ENCODE results near the gene CLEC2D.

CLEC2D gene, protein sequence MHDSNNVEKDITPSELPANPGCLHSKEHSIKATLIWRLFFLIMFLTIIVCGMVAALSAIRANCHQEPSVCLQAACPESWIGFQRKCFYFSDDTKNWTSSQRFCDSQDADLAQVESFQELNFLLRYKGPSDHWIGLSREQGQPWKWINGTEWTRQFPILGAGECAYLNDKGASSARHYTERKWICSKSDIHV

GRCh38 chr12:9669534-9669933 is at the start of gene CLEC2D:
TSS of gene CLEC2D (plus strand) at chr12:9669713. CDS start at chr12:9669735, 22 bp downstream.
- in situ Hi-C loops (cut with MboI; ENCODE audit: low sequenced_read_pairs) = no loop called here

DNA sequence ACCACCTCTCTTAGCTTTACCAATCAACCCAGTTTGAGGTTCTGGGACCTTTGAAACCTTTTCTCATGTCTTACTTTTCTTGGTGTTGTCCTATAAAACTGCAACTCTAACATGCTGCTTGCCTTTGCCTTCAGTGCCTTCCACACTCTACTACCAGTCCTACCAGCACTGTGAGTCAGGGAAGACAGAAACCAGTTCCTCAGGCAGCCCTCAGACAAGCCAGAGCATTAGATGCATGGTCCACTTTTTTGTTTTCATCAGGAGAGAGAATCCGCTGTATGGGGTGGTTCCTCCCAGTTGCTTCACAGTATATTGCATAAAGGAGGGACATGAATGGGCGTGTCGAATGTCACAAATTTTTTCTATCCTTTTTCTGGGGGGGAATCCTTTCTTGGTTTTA is 44.5 kb upstream of the CLEC2D start:
- in situ Hi-C loops (cut with MboI; ENCODE audit: low sequenced_read_pairs) = loop anchor here (10.0 to 25.0 kb wide), 2 partner anchors 300 to 512 kb away; partner anchors contain the start of gene CLEC7A

- in situ Hi-C loops (cut with MboI; ENCODE audit: low sequenced_read_pairs) = loop anchor here (10.0 to 25.0 kb wide), 2 partner anchors 301 to 511 kb away; partner anchors contain the start of gene CLEC7A
These were observed 43.2 kb upstream of the CLEC2D start for GRCh38 chr12:9626291-9626690.

DNA sequence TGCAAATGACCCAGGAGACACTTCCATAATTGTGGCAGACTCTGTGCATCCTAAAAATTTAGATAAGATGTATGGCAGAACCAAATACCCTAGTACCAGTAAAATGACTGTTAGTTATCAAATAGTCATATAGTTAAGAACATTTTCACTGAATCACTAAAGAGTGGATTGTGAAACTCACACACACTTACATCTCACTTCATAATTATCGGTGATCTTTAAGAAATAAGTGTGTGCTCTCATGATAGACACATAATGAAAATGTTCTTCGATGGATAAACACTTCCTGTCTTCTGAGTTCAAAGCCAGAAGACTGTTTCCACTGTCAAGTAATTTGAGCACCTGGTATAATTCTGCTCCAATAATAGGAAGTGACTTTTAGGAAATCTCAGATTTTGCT is 42.7 kb upstream of the CLEC2D start:
- in situ Hi-C loops (cut with MboI; ENCODE audit: low sequenced_read_pairs) = loop anchor here (10.0 to 25.0 kb wide), 2 partner anchors 302 to 510 kb away; partner anchors contain the start of gene CLEC7A

DNA sequence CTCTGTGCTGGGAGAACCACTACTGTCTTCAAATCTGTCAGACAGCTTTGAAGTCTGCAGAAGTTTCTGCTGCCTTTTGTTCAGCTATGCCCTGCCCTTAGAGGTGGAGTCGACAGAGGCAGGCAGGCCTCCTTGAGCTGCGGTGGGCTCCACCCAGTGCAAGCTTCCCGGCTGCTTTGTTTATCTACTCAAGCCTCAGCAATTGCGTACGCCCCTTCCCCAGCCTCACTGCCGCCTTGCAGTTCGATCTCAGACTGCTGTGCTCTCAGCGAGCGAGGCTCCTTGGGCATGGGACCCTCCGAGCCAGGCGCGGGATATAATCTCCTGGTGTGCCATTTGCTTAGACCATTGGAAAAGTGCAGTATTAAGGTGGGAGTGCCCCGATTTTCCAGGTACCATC is 36.7 kb upstream of the CLEC2D start:
- in situ Hi-C loops (cut with MboI; ENCODE audit: low sequenced_read_pairs) = loop anchor here (25.0 kb wide), 1 partner anchor 505 kb away; the partner anchor contains the start of gene CLEC7A

- in situ Hi-C loops (cut with MboI; ENCODE audit: low sequenced_read_pairs) = loop anchor here (25.0 kb wide), 1 partner anchor 503 kb away; the partner anchor contains the start of gene CLEC7A
These were observed 35.2 kb upstream of the CLEC2D start for GRCh38 chr12:9634177-9634803.

- in situ Hi-C loops (cut with MboI; ENCODE audit: low sequenced_read_pairs) = loop anchor here (25.0 kb wide), 1 partner anchor 502 kb away; the partner anchor contains the start of gene CLEC7A
These were observed 34.4 kb upstream of the CLEC2D start for GRCh38 chr12:9634969-9635754.

GRCh38 chr12:9636150-9636850 is 33.2 kb upstream of the CLEC2D start:
- in situ Hi-C loops (cut with MboI; ENCODE audit: low sequenced_read_pairs) = loop anchor here (25.0 kb wide), 1 partner anchor 501 kb away; the partner anchor contains the start of gene CLEC7A

DNA sequence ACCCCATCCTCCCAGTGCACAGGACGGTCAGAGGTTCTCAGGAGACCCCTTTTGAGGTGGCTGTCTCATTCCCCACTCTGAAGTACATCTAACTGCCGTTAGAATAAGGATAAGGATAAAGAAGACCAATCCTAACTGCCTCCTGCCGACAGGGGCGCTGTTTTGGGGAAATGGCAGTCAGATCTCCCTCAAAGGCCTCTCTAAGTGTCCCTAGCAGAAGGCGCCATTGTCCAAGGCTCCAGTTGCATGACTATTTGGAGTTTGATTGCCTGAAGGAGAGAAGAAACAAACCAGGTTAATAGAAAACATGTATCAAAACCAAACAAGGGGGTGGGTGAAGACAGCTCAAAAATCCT is 32.7 kb upstream of the CLEC2D start:
- in situ Hi-C loops (cut with MboI; ENCODE audit: low sequenced_read_pairs) = loop anchor here (25.0 kb wide), 1 partner anchor 500 kb away; the partner anchor contains the start of gene CLEC7A

GRCh38 chr12:9640024-9640423 is 29.5 kb upstream of the CLEC2D start:
- in situ Hi-C loops (cut with MboI; ENCODE audit: low sequenced_read_pairs) = loop anchor here (25.0 kb wide), 1 partner anchor 497 kb away; the partner anchor contains the start of gene CLEC7A

DNA sequence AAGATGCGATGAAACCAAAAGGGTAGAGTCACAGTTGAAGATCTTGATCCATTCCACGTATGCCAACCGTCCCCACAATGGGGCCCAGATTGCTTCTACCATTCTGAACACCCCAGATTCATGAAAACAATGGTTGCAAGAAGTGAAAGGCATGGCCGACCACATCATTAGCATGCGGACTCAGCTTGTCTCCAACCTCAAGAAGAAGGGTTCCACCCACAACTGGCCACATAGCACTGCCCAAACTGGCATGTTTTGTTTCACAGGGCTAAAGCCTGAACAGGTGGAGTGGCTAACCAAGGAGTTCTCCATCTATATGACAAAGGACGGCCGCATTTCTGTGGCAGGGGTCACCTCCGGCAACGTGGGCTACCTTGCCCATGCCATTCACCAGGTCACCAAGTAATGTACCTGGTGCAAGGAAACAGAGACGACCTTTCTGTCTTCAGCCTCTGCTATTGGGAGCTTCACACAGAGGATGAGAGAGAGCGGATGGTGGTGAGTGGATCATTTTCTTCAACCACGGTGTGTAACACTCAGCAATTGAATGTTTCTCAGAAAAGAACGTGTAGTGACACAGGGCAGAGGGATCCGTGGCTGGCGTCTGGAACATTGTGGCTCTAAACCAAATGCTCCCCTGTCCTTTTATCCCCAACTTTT is 26.8 kb upstream of the CLEC2D start:
- in situ Hi-C loops (cut with MboI; ENCODE audit: low sequenced_read_pairs) = loop anchor here (25.0 kb wide), 1 partner anchor 495 kb away; the partner anchor contains the start of gene CLEC7A

DNA sequence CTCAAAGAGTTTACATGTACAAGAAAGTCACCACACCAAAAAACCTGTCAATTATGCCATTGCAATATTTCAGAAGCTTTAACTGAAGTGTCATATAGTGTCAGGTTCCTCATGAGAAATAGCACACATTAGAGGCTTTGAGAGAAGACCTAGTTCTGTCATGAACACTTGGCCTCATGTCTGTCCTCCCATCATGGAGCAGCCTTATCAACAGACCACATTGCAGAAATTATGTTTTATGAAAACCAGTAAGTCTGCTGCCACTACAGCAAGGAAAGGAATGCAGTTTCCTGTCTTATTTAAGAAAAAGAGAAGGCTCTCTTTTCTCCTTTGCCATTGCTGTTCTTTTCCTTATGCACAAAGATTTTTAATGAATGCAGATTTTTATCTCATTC is 26.2 kb upstream of the CLEC2D start:
- in situ Hi-C loops (cut with MboI; ENCODE audit: low sequenced_read_pairs) = loop anchor here (25.0 kb wide), 1 partner anchor 494 kb away; the partner anchor contains the start of gene CLEC7A

DNA sequence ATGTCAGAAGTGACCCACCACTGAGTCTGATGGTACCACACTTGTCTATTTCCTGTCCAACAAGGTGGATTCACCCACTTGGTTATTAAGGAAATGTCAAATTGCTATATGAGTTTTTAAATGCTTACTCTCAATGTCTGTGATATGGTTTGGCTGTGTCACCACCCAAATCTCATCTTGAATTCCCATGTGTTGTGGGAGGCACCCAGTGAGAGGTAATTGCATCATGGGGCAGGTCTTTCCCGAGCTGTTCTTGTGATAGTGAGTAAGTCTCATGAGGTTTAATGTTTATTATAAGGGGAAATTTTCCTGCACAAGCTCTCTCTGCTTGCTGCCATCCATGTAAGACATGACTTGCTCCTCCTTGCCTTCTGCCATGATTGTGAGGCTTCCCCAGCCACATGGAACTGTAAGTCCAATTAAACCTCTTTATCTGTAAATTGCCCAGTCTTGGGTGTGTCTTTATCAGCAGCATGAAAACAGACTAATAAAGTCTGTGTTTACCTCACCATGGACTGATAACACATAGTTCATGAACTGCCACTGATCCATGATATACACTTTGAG is 24.4 kb upstream of the CLEC2D start:
- in situ Hi-C loops (cut with MboI; ENCODE audit: low sequenced_read_pairs) = loop anchor here (25.0 kb wide), 1 partner anchor 492 kb away; the partner anchor contains the start of gene CLEC7A

DNA sequence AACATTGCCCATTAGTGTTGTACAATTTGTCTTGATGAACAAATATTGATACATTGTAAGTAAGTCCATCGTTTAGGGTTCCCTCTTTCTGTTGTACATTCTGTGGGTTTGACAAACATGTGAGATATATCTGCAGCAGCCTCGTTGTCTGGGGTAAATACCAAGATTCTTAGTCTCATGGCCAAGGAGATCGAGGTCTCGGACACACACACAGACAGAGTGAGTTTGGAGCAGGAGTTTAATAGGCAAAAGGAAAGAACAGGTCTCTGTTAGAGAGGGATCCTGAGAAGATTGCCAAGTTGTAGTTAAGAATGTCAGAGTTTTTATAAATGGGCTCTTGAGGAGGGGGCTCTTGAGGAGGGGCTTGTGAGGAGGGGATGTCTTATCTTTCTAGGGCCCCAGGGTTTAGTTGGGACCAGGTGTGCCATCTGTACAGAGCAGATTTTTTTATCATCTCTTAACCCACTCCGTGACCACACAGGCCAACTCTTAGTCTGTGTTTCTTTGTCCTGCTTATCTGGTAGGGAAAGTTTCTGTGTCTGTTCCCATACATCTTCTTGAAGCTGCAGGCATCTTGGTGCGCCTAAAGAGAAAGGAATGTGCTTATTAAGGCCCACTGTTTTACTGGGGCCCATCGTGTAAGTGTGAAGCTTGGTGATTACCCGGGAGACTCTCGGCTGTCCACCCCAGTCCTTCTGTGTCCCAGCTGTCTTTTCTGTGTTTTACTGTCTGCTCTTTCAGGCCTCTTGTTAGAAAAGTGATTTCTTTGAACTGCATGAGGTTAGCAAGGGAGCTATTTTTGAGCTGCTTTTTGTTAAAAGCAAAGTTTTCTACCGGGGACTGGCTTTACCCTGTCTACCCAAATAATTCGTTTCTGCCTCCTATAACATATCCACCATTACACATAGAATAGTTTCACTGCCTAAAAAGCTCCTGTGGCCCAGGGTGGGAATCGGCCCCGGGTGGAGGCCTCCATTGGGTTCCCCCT is 22.4 kb upstream of the CLEC2D start:
- in situ Hi-C loops (cut with MboI; ENCODE audit: low sequenced_read_pairs) = loop anchor here (25.0 kb wide), 1 partner anchor 490 kb away; the partner anchor contains the start of gene CLEC7A

DNA sequence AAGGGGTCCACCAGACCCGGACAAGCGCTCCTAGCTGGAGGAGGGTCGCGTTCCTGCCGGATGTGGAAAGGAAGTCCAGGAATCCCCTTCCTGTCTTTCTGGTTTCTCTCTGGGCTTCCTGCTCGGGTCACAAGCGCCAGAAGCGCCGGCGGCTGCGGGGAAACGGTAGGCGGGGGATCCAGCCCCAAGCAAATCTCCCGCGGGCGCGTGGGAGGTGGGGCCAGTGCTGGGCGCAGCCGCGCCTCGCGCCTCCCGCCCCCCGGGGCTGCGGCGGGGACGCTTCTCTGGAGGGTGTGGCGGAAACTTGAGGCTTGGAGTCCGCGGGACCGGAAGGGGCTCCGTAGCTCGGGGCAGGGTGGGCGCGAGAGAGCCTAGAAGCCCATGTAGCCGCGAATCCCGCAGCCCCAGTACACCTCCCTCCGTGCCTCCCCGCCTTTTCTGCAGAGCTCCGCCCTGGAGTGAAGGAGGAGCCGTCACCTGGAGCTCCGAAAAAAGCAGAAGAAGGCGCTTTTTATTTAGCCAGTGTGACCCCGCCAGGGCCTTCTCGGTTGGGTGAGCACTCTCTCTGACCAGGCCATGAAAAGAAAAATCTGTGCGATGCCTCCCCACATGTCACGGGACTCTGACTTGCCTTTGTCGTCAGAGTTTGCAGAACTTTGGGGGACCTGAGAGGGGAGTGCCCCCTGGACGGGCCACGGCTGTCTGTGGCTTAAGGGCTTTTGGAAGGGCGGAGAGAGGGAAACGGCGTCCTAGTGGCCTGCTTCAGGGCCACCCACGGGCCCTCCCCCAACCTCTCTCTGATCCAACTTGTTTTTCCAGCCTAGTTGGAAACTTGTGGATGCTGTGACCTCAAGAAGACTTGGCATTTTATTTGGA is 21.4 kb upstream of the CLEC2D start:
- in situ Hi-C loops (cut with MboI; ENCODE audit: low sequenced_read_pairs) = loop anchor here (25.0 kb wide), 1 partner anchor 489 kb away; the partner anchor contains the start of gene CLEC7A

DNA sequence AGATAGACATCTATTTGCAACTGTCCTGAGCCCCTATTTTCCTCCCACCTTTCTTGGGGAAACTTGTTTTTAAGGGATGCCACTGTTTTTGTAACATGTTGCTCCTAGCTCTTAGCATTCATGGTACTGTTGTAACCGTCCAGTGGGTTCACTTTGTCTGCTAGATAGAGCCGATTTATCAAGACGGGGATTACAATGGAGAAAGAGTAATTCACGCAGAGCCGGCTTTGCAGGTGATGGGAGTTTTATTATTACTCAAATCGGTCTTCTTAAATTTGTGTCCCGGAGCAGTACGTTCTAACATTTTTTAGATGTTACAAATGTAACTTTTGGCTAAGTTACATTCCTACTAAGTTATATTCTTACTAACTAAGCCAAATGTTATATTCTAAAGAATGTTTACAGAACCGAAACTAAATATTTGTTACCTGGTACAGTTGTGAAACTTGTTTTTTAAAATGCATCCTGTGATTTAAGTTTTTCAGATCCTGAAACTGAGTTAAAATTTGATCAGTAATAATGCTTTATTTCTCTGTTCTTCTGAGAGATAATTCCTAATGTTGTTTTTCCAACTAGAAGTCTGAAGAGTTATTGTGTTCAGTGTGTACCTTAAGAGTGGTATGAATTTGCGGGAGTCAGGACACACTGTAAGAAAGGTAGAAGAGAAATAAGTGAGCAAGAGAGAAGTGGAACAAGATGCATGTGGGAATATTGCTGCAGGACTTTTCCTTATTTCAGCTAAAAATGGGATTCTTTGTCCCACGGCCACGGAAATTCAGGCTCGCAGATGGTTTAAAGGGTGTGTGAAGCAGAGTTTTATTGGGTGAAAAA is 20.6 kb upstream of the CLEC2D start:
- in situ Hi-C loops (cut with MboI; ENCODE audit: low sequenced_read_pairs) = loop anchor here (25.0 kb wide), 1 partner anchor 488 kb away; the partner anchor contains the start of gene CLEC7A
